OCI-M2 (cell line): ENCODE results near the gene F5.

Source experiments
- DNase-seq: peaks from one replicate; lab custom pipeline; 2025; ENCODE audit not compliant: unreplicated experiment; lab: John Stamatoyannopoulos, UW

The F5 gene

GRCh38 chr1:169484101-169484500 lies 102.2 kb downstream of the F5 start:
- DNase-seq: no peak

- peak; percentile 8 for DNase-seq
These were observed 102.7 kb downstream of the F5 start for GRCh38 chr1:169483500-169483966.

- DNase-seq: no peak
These were observed 106.8 kb downstream of the F5 start for GRCh38 chr1:169479363-169480066.

DNA sequence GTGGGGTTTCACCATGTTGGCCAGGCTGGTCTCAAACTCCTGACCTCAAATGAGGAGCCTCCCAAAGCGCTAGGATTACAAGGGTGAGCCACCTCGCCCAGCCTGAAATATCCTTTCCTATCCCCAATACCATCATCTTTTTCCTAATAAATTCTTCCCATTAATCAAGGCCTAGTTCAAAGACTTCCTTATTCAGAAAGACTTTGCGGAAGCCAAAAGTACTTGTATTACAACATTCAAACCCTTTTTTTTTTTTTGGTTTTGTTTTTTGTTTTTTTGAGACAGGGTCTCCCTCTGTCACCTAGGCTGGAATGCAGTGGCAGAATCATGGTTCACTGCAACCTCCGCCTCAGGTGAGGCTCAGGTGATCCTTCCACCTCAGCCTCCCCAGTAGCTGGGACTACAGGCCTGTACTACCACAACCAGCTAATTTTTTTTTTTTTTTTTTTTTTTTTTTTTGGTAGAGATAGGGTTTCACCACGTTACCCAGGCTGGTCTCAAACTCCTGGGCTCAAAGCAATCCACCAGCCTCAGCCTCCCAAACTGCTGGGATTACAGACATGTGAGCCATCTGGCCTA lies 108.1 kb downstream of the F5 start:
- no peak for DNase-seq

GRCh38 chr1:169475806-169476387 lies 110.4 kb downstream of the F5 start:
- DNase-seq: no peak

- DNase-seq: no peak
These were observed 111.8 kb downstream of the F5 start for GRCh38 chr1:169474302-169474995.

- DNase-seq: no peak
These were observed 112.9 kb downstream of the F5 start for GRCh38 chr1:169473347-169473746.

GRCh38 chr1:169472738-169473137 lies 113.5 kb downstream of the F5 start:
- DNase-seq: no peak

GRCh38 chr1:169468982-169469381 lies 117.3 kb downstream of the F5 start:
- no peak for DNase-seq

DNA sequence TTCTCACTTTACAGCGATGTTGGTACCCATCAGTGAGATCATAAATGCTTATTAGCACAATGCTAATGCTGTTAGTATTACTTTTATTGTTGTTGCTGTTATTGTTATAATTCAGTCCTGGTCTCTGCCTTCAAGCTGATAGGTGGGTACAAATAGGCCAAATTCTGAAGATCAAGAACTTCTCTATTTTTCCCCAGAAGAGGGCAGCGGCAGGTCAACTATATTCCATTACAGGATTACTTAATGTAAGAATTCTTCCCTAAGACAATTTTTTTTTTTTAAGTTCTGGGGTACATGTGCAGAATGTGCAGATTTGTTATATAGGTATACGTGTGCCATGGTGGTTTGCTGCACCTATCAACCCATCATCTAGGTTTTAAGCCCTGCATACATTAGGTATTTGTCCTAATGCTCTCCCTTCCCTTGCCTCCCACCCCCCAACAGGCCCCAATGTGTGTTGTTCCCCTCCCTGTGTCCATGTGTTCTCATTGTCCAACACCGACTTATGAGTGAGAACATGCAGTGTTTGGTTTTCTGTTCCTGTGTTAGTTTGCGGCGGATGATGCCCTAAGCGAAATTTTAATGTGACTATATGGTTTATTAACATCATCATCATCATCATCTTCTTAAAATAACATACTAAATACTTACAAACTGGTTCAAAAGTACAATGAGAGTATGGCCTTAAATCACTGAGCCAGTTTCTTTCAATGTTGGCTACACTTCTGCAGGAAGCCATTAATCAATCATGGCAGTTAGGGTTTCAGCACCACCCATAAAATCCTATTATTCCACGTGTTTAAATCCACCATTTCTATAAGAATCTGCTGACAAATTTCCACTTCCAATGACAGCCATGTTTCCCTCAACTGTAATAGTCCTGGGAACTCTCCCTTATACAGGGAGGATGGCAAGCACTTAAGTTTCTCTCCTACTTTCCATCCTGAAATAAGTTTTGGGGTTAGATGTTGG lies 119.7 kb downstream of the F5 start:
- DNase-seq: no peak

DNA sequence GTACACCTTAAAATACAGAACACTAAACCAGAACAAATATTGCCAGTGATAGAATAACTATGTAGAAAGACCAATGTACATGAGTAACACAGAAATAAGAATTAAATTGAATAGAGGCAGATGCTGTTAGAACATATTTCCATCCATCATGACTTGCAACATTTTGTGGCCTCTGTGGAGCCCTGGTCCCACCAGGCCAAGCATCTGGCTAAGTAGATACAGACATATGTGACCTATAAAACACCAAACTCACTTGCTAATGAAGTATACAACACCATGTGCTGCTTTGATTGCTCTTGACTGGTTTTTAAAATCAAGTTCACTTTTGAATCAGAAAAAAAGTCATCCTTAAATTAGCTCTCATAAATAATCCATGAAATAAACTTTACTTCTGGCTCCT lies 121.0 kb downstream of the F5 start:
- DNase-seq: no peak
